ENCODE results near the gene CXCR5. TPM values are rescaled to one million over a fixed set of nuclear protein-coding genes. Genes with fewer than 3 reads are reported as not detected.

The CXCR5 gene
- total and polyA plus RNA-seq, 10 of the 15 experiments (the other 5 are each of a cell fraction or from before 2014, with no cell fraction given), result 0.03 to 0.63 (median 0.25) TPM

GRCh38 chr11:118895093-118896039, 11.7 kb downstream of the CXCR5 start (continued):
- TF ChIP-seq GATAD2B (conservative IDR thresholded peaks at IDR 0.05; ENCODE audit: low read depth) (0 out of 2 replicates have a peak, but pooled peaks have one; percentile 38), USF2 (IDR thresholded peaks at IDR 0.05; ENCODE audit: borderline replicate concordance, low read depth, low read length) (no peak), HDGF (IDR thresholded peaks at IDR 0.05) (0 out of 2 replicates have a peak, but pooled peaks have one; percentile 50), IRF4 (IDR thresholded peaks at IDR 0.05; ENCODE audit: low read depth, low read length) (no peak), NFYB (IDR thresholded peaks at IDR 0.05; ENCODE audit: insufficient read depth, low read depth, low read length) (no peak), ZBTB11 (CRISPR knock-in tag; IDR thresholded peaks at IDR 0.05) (no peak), ZBTB33 (IDR thresholded peaks at IDR 0.05) (no peak), PAX8 (IDR thresholded peaks at IDR 0.05) (no peak), ZBED1 (IDR thresholded peaks at IDR 0.05; ENCODE audit: borderline replicate concordance) (no peak), IKZF2 (IDR thresholded peaks at IDR 0.05) (peak; percentile 68 to 76)
